Effector memory CD8-positive, alpha-beta T cell (primary cell): ENCODE data around the gene ESRRB.

Experiments used
- ATAC-seq: fragments of 150-1000 bp; cut with Tn5 transposase; replicated peaks from 2 replicates; pipeline ENCODE4 v1.10.0; 2021; ENCODE audit warnings: mild to moderate bottlenecking, moderate library complexity
- DNase-seq, 3 experiments: peaks; one replicate each; pipeline ENCODE4 v3.0.0; 2021
- H3K27ac Mint-ChIP-seq, 2 donors: one replicate each; pipeline ENCODE4 v1.8.0; 2022; ENCODE audit warnings: mild to moderate bottlenecking in 2 of 2, mixed read lengths in 2 of 2, moderate library complexity in 2 of 2
- H3K27me3 Mint-ChIP-seq, 2 donors: one replicate each; pipeline ENCODE4 v1.8.0; 2022; ENCODE audit warnings: mixed read lengths in 2 of 2
- H3K36me3 Mint-ChIP-seq: one replicate; pipeline ENCODE4 v1.8.0; 2022; ENCODE audit warnings: mild to moderate bottlenecking, moderate library complexity, mixed read lengths; ENCODE audit not compliant: insufficient read depth
- H3K4me1 Mint-ChIP-seq, 2 donors: one replicate each; pipeline ENCODE4 v1.8.0; 2022; ENCODE audit warnings: low read depth in 2 of 2, mixed read lengths in 2 of 2
- H3K4me3 Mint-ChIP-seq, 2 donors: one replicate each; pipeline ENCODE4 v1.8.0; 2022; ENCODE audit warnings: mild to moderate bottlenecking in 2 of 2, mixed read lengths in 2 of 2, moderate library complexity in 2 of 2
- H3K9me3 Mint-ChIP-seq, 2 donors: one replicate each; pipeline ENCODE4 v1.8.0; 2022; ENCODE audit warnings: mixed read lengths in 2 of 2

ESRRB gene

GRCh38 chr14:76490111-76490510, 114.2 kb downstream of the ESRRB start:
- Mint-ChIP-seq H3K27me3 (peaks cover 8 to 53% of the 10 kb centered on the region in 2 donors), H3K36me3 (no peaks in the 10 kb centered on the region), H3K4me3 (no peak overlapping the region), H3K27ac (no peak overlapping the region), H3K9me3 (no peaks in the 10 kb centered on the region), H3K4me1 (no peaks in the 10 kb centered on the region)
- ATAC-seq = no peak
- DNase-seq = no peak

GRCh38 chr14:76490735-76491134, 114.8 kb downstream of the ESRRB start:
- H3K36me3 Mint-ChIP-seq = no peaks in the 10 kb centered on the region
- peaks cover 8 to 47% of the 10 kb centered on the region in 2 donors for H3K27me3 Mint-ChIP-seq

GRCh38 chr14:76491172-76491930, 115.4 kb downstream of the ESRRB start:
- peaks cover 8 to 41% of the 10 kb centered on the region in 2 donors for H3K27me3 Mint-ChIP-seq
- no peak for ATAC-seq
- H3K4me3 Mint-ChIP-seq = no peak overlapping the region

More at GRCh38 chr14:76490735-76491134, 114.8 kb downstream of the ESRRB start:
- DNase-seq = no peak
- no peak for ATAC-seq
- Mint-ChIP-seq H3K27ac (no peak overlapping the region), H3K4me3 (no peak overlapping the region), H3K4me1 (no peaks in the 10 kb centered on the region), H3K9me3 (no peaks in the 10 kb centered on the region)

GRCh38 chr14:76495983-76496382, 120.0 kb downstream of the ESRRB start:
- no peaks in the 10 kb centered on the region for H3K9me3 Mint-ChIP-seq
- ATAC-seq = no peak
- H3K36me3 Mint-ChIP-seq = no peaks in the 10 kb centered on the region
- H3K27ac Mint-ChIP-seq = no peak overlapping the region
- H3K4me3 Mint-ChIP-seq = no peak overlapping the region
- no peak for DNase-seq
- no peaks in the 10 kb centered on the region for H3K4me1 Mint-ChIP-seq
- peaks cover 7 to 41% of the 10 kb centered on the region in 2 donors for H3K27me3 Mint-ChIP-seq

More at GRCh38 chr14:76491172-76491930, 115.4 kb downstream of the ESRRB start:
- Mint-ChIP-seq H3K9me3 (no peaks in the 10 kb centered on the region), H3K4me1 (no peaks in the 10 kb centered on the region), H3K36me3 (no peaks in the 10 kb centered on the region), H3K27ac (no peak overlapping the region)
- DNase-seq = no peak

- ATAC-seq (no peak), DNase-seq (no peak)
- Mint-ChIP-seq H3K4me1 (no peaks in the 10 kb centered on the region), H3K27ac (no peak overlapping the region), H3K9me3 (no peaks in the 10 kb centered on the region), H3K27me3 (peaks cover 7 to 35% of the 10 kb centered on the region in 2 donors), H3K36me3 (no peaks in the 10 kb centered on the region), H3K4me3 (no peak overlapping the region)
These were observed 120.7 kb downstream of the ESRRB start for GRCh38 chr14:76496595-76496994.

GRCh38 chr14:76497550-76498462, 121.9 kb downstream of the ESRRB start:
- Mint-ChIP-seq H3K27me3 (peaks cover 7 to 32% of the 10 kb centered on the region in 2 donors), H3K36me3 (no peaks in the 10 kb centered on the region), H3K4me3 (no peak overlapping the region), H3K9me3 (no peaks in the 10 kb centered on the region), H3K27ac (no peak overlapping the region), H3K4me1 (no peaks in the 10 kb centered on the region)
- DNase-seq (no peak), ATAC-seq (no peak)

- no peaks in the 10 kb centered on the region for H3K9me3 Mint-ChIP-seq
- no peak overlapping the region for H3K27ac Mint-ChIP-seq
- peaks cover 12 to 32% of the 10 kb centered on the region in 2 donors for H3K27me3 Mint-ChIP-seq
- H3K4me3 Mint-ChIP-seq = no peak overlapping the region
- no peaks in the 10 kb centered on the region for H3K4me1 Mint-ChIP-seq
- no peak for ATAC-seq
- no peak for DNase-seq
- H3K36me3 Mint-ChIP-seq = no peaks in the 10 kb centered on the region
These were observed 122.6 kb downstream of the ESRRB start for GRCh38 chr14:76498463-76498935.

GRCh38 chr14:76498976-76499375, 123.0 kb downstream of the ESRRB start:
- Mint-ChIP-seq H3K27ac (no peak overlapping the region), H3K4me1 (no peaks in the 10 kb centered on the region), H3K27me3 (peaks cover 17 to 32% of the 10 kb centered on the region in 2 donors), H3K9me3 (no peaks in the 10 kb centered on the region), H3K4me3 (no peak overlapping the region), H3K36me3 (no peaks in the 10 kb centered on the region)
- DNase-seq = no peak
- ATAC-seq = no peak

- no peak overlapping the region for H3K27ac Mint-ChIP-seq
- no peaks in the 10 kb centered on the region for H3K36me3 Mint-ChIP-seq
- peaks cover 19 to 32% of the 10 kb centered on the region in 2 donors for H3K27me3 Mint-ChIP-seq
- no peak overlapping the region for H3K4me3 Mint-ChIP-seq
- no peak for ATAC-seq
- H3K9me3 Mint-ChIP-seq = no peaks in the 10 kb centered on the region
- no peak for DNase-seq
- H3K4me1 Mint-ChIP-seq = no peaks in the 10 kb centered on the region
These were observed 123.5 kb downstream of the ESRRB start for GRCh38 chr14:76499399-76499798.

- Mint-ChIP-seq H3K4me3 (no peak overlapping the region), H3K36me3 (no peaks in the 10 kb centered on the region), H3K4me1 (no peaks in the 10 kb centered on the region), H3K27ac (no peak overlapping the region), H3K27me3 (peaks cover 19 to 32% of the 10 kb centered on the region in 2 donors), H3K9me3 (no peaks in the 10 kb centered on the region)
- ATAC-seq = no peak
- DNase-seq = no peak
These were observed 124.1 kb downstream of the ESRRB start for GRCh38 chr14:76500011-76500410.

- H3K4me1 Mint-ChIP-seq = no peaks in the 10 kb centered on the region
- peaks cover 19 to 32% of the 10 kb centered on the region in 2 donors for H3K27me3 Mint-ChIP-seq
- no peaks in the 10 kb centered on the region for H3K9me3 Mint-ChIP-seq
- DNase-seq (no peak), ATAC-seq (no peak)
- H3K27ac Mint-ChIP-seq = no peak overlapping the region
- H3K36me3 Mint-ChIP-seq = no peaks in the 10 kb centered on the region
- no peak overlapping the region for H3K4me3 Mint-ChIP-seq
These were observed 124.5 kb downstream of the ESRRB start for GRCh38 chr14:76500480-76500879.

- H3K27ac Mint-ChIP-seq = no peak overlapping the region
- no peaks in the 10 kb centered on the region for H3K9me3 Mint-ChIP-seq
- H3K36me3 Mint-ChIP-seq = no peaks in the 10 kb centered on the region
- peaks cover 19 to 39% of the 10 kb centered on the region in 2 donors for H3K27me3 Mint-ChIP-seq
- no peak for ATAC-seq
- DNase-seq = no peak
- H3K4me3 Mint-ChIP-seq = no peak overlapping the region
- no peaks in the 10 kb centered on the region for H3K4me1 Mint-ChIP-seq
These were observed 125.3 kb downstream of the ESRRB start for GRCh38 chr14:76501156-76501720.

- H3K36me3 Mint-ChIP-seq = no peaks in the 10 kb centered on the region
These were observed 126.3 kb downstream of the ESRRB start for GRCh38 chr14:76502219-76502618.

More at GRCh38 chr14:76502219-76502618, 126.3 kb downstream of the ESRRB start:
- no peak overlapping the region for H3K4me3 Mint-ChIP-seq
- no peak for DNase-seq
- no peak overlapping the region for H3K27ac Mint-ChIP-seq
- no peak for ATAC-seq
- no peaks in the 10 kb centered on the region for H3K4me1 Mint-ChIP-seq
- peaks cover 24 to 49% of the 10 kb centered on the region in 2 donors for H3K27me3 Mint-ChIP-seq
- H3K9me3 Mint-ChIP-seq = no peaks in the 10 kb centered on the region
